GM18498 (cell line): ENCODE data around the gene SMARCAD1.
A peak's percentile ranks its signal among the peaks of the same experiment; 100 is the strongest.
"Not testable (repeated sequence)": the region's sequence is repeated elsewhere in the genome, so short reads cannot be mapped to it uniquely, and the experiment has no call there.

Experiments used
- ATAC-seq: cut with Tn5 transposase; IDR thresholded peaks from one replicate; pipeline ENCODE4 v1.9.1; 2021; ENCODE audit warnings: mild to moderate bottlenecking, moderate library complexity; ENCODE audit not compliant: unreplicated experiment

The SMARCAD1 gene

GRCh38 chr4:94285666-94286065 is 78.0 kb downstream of the SMARCAD1 start:
- no peak for ATAC-seq

- ATAC-seq, result no peak
Observed at GRCh38 chr4:94290245-94290644, 82.6 kb downstream of the SMARCAD1 start.

GRCh38 chr4:94293981-94294380 is 86.3 kb downstream of the SMARCAD1 start:
- not testable (repeated sequence) for ATAC-seq

GRCh38 chr4:94295473-94295872 is 87.8 kb downstream of the SMARCAD1 start:
- ATAC-seq, result not testable (repeated sequence)

GRCh38 chr4:94298725-94299252 is 91.1 kb downstream of the SMARCAD1 start:
- no peak for ATAC-seq

GRCh38 chr4:94302191-94302590 is 94.5 kb downstream of the SMARCAD1 start:
- ATAC-seq, result no peak

GRCh38 chr4:94304365-94304971 is 96.8 kb downstream of the SMARCAD1 start:
- ATAC-seq, result peak; percentile 66

- no peak for ATAC-seq
Observed at GRCh38 chr4:94305466-94306225, 98.0 kb downstream of the SMARCAD1 start.

- no peak for ATAC-seq
Observed at GRCh38 chr4:94306713-94307112, 99.0 kb downstream of the SMARCAD1 start.

GRCh38 chr4:94307231-94307871 is 99.7 kb downstream of the SMARCAD1 start:
- ATAC-seq, result no peak

- not testable (repeated sequence) for ATAC-seq
Observed at GRCh38 chr4:94319927-94320326, 112.3 kb downstream of the SMARCAD1 start.

GRCh38 chr4:94325835-94326234 is 118.2 kb downstream of the SMARCAD1 start:
- no peak for ATAC-seq

- no peak for ATAC-seq
Observed at GRCh38 chr4:94329933-94330332, 122.3 kb downstream of the SMARCAD1 start.

- no peak for ATAC-seq
Observed at GRCh38 chr4:94332983-94333590, 125.4 kb downstream of the SMARCAD1 start.

GRCh38 chr4:94333866-94334265 is 126.2 kb downstream of the SMARCAD1 start:
- ATAC-seq, result no peak

- no peak for ATAC-seq
Observed at GRCh38 chr4:94334476-94334875, 126.8 kb downstream of the SMARCAD1 start.

- ATAC-seq, result no peak
Observed at GRCh38 chr4:94334962-94335361, 127.3 kb downstream of the SMARCAD1 start.

- ATAC-seq, result no peak
Observed at GRCh38 chr4:94336303-94336702, 128.6 kb downstream of the SMARCAD1 start.

GRCh38 chr4:94336791-94337190 is 129.1 kb downstream of the SMARCAD1 start:
- not testable (repeated sequence) for ATAC-seq

- ATAC-seq, result peak; percentile 78
Observed at GRCh38 chr4:94338681-94339351, 131.2 kb downstream of the SMARCAD1 start.

- ATAC-seq, result no peak
Observed at GRCh38 chr4:94339779-94340178, 132.1 kb downstream of the SMARCAD1 start.
